IPS DF 4.7 (cell line): Measurements from ENCODE around the gene MRGPRE.

Source experiments
- DNase-seq: peaks from one replicate; pipeline ENCODE4 v3.0.0-alpha.2; 2013; ENCODE audit warnings: low spot score; ENCODE audit errors: extremely low read depth

Gene MRGPRE

DNA sequence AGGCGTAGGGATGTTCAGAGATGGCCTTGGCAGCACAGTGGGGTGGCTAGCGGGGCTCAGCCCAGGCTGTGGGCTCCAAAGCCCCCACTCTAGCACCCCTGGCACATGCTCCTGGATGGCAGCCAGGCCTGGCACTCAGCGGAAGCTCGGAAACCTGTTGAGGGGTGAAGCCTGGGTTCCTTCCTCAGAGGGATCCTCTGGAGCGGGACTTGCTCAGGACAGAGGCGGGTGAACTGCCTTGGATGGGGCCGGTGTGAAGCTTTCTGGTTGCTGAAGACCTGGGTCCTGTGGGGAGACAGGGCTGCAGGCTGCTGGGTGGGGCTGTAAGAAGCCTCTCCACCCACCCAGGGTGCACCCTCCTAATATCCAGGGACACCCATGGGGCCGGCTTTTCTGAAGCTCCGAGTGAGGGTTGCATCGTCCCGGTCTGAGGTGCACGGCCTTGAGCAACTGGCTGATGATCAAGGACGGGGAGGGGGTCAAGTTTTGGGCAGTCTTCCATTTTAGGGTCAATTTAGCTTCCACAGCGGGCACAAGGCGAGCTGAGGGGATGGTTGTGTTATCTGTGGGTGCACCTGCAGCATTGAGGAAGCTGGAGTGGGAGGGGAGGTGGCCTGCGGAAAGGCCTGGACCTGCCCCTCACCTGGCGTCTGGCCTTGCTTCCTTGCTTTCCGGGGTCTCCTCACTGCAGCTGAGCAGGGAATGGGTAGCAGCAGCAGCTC, 5.2 kb downstream of the MRGPRE start:
- DNase-seq, result no peak

GRCh38 chr11:3225826-3226750, 6.1 kb downstream of the MRGPRE start:
- no peak for DNase-seq

GRCh38 chr11:3225159-3225758, 7.0 kb downstream of the MRGPRE start:
- DNase-seq, result no peak

DNA sequence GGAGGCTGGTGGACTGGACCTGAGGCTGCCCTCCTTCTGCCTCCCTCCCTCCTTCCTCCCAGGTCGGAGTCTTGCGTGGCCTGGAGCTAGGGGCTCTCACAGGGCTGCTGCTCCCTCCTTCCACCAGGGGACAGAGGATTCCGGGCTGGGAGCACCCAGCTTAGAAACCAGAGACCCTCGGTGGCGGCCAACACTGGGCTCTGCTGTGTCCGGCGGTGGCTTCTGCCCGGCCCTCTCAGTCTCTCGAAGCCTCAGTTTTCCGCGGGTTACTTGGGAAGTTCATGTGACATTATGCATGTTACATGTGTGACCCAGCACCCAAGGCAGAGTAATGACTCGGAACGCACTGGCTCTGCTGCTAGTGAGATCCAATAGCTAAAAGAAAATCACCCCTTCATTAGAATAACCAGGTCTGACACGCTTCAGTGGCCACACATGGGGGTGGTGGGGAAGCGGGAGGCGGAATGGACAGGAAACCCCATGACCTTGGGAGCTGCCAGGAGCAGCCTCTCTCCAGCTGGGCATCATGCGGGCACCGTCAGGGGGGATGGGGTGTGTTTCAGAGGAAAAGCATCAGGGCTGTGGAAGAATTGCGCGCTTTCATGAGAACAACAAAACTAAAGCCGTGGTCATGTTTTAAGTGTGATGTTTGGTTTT, 7.7 kb downstream of the MRGPRE start:
- DNase-seq, result no peak

DNA sequence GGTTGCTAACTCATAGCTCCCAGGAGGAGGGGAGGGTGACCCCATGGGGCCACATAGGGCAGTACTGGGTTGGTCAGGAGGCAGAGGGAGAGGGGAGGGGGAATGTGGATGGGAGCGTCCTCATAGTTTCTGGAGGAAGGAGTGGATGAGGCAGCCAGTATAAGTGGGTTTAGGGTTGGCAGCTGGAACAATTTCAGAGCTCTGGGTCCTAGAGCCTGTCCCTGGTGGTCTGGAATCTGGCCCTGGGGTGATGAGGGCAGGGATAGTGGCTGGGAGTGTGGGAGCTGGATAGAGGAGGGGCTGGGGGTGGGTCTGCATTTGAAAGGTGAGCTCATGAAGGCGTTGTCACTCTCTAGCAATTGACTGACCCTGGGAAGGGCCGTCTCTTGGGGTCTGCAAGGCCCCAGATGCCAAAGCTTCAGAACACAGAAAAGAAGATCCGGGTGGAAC, 8.3 kb downstream of the MRGPRE start:
- no peak for DNase-seq

DNA sequence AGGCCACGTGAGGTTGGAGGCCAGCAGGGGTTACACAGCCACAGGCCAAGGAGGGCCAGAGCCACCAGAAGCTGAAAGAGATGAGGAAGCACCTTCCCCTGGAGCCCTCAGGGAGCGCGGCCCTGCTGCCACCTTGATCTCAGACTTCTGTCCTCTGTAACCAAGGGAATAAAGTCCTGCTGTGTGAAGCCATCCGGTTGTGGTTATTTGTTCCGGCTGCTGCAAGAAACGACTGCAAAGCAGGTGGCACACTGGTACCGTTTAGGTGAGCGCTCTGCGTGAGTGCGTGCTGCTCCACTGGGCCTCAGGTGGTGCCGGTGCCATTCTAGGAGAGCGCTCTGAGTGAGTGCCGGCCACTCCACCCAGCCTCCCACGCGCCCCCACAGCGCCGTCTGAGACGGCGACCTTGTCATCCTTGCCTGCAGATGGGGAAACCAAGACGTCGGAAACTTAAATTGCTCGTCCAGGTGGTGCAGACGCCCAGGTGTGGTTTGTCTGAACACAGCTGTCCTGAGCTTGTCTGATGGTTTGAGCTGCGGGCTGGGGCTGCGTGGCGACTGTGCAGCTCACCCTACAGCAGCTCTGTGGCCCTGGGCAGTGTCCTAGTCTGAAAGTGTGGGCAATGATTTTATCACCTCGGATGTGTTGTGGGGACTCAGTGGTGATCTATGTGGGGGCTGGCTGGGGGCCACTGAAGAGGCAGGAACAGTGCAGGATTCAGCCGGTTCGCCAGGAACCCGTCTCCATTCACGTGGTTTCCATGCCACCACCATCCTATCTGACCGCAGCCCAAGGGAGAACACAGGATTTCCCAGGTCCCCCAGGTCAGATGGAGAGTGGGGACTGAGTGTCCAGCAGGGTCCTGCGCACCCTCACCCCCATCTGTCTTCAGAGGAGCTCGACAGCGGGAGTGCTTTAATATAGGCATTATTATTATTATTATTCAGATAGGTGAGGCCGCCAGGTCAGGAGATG, 9.0 kb downstream of the MRGPRE start:
- no peak for DNase-seq

- no peak for DNase-seq
These were observed 10.0 kb downstream of the MRGPRE start for GRCh38 chr11:3222003-3222855.

DNA sequence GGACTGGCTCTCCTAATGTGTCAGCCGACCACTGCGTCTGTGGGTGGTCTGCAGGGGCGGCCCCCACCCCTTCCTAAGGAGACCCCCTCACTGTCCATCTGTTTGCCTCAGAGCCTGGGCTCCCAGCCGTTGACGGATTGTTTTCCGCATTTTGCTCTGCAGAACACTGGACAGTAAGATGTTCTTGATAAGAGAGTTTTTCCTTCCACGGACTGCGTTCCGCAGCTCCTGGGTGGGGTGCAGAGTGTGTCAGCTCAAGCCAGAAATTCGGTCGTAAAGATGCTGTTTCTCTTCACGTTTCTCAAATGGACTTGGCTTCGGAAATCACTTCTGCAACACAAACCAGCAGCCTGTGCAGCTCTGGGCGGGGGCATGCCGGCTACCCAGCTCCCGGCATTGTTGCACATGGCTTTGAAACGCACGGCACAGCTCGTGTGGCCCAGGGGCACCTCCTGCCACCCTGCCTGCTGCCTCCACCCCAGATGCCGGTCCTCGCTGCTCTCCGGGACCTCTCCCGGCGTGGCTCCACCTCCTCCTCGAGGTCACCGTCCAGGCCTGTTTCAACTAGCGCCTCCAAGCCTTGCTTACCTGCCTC, 10.7 kb downstream of the MRGPRE start:
- no peak for DNase-seq

- no peak for DNase-seq
These were observed 11.5 kb downstream of the MRGPRE start for GRCh38 chr11:3220521-3221407.

DNA sequence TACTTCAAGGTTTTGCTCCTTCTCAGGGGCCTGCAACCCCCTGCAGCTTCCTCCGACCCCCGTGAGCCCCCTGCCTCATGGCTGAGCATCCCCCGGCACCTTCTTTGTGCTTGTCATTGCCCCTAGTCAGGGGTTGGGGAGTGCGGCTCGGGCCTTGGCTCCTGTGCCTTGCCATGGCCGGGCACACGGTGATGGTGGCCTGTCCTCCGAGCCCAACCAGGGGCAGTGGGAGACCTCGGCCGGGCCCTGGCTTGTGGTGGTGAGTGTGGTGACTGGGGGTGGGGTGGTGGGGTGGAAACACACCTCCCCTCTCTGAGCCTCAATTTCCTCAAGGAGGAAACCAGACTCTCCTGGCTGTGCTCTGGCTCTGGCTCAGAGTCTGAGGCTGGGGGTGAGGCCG, 12.1 kb downstream of the MRGPRE start:
- DNase-seq, result no peak

DNA sequence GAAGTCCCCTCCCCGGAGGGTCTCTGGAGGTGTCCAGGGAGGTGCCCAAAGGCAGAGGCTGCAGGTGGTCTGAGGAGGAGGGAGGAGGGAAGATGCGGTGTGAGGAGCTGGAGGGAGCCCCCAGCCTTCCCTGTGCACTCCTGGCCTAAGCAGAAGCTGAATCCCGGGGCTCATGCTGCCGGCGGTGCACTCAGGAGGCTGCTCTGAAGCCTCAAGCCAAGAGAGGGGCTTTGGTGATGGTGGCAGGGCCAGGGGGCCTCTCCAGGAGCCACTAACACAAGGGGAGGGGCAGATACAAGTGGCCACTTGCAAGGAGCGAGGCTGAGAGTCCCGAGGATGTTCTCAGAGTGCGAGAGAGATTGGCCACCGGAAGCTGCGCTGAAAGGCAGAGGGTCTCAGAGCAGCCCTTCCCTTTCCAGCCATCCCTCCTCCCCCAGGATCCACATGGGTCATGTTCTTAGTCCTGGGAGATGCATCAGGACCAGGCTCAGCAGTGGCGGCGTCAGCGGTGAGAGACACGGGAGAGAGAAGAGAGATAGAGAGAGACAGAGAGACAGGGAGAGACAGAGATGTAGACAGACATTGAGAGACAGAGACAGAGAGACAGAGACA, 12.8 kb downstream of the MRGPRE start:
- DNase-seq, result no peak

DNA sequence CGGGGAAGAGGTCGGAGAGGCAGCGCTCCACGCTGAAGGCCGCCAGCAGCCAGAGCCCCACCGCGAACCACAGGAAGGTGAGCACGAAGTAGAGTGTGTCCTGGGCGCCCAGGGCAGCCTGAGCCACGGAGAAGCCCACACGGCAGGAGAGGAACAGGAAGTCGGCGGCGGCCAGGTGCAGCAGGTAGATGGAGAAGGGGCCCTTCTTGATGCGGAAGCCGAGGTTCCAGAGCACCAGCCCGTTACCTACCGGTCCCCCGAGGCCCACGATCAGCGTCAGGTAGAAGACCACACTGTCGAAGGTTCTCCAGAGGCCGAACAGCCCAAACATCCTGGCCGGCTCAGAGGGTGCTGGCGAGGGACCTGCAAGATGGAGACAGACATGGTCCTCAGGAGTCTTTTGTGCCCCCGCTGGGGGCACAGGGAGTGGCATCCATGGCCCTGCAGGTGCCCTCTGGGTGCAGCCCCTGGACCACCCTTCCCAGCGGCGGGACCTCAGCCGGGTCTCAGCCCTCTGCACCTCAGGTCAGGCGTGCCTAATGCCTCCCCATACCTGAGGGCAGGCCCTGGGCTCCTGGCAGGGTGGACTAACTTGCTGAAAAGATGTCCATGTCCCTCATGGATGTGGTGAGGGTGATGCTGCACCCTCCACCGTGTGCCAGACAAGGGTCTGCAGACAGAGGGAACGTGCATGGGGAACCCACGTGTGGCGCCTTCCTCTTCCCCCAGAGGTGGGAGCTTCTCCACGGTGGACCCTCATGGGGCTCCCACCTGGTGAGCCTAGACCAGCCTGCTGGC, 13.5 kb downstream of the MRGPRE start, which contains the start of gene MRGPRG:
Gene MRGPRG (minus strand): TSS at position 331 of the 798 bp plus-strand sequence. CDS start 0 bp downstream, at position 331.
- no peak for DNase-seq

GRCh38 chr11:3217818-3218482, 14.3 kb downstream of the MRGPRE start:
- no peak for DNase-seq

GRCh38 chr11:3216027-3216525, 16.1 kb downstream of the MRGPRE start:
- DNase-seq, result no peak

DNA sequence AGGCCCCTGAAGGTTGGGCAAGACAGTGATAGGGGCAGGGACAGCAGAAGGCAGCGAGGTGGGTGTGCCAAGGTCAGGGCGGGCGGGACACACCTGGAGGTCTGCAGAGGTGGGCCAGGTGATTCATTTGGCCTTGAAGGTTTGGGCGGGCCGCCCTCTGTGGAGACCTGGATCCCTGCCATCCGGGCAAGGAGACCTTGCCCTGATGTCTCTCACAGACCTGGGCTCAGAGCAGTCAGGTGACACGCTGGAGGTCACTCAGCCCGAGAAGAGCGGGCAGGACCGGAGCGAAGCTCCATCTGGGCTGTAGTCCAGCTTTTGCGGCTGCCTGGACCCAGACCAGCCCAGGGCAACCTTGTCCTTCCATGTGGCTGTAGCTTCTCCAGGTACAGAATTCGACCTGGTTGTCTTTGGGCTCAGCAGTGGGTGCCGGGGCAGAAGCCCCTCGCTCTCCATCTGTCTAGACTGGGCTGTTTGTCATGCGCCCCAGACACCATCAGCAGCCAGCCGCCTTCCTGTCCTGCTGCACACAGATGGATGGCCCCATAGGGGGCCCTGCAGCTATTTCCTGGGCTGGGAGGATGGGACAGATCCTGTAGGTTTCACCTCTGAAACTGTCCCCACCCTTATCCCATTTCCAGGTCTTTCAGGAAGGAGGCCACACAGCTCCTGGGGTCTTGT, 16.7 kb downstream of the MRGPRE start:
- DNase-seq, result no peak

DNA sequence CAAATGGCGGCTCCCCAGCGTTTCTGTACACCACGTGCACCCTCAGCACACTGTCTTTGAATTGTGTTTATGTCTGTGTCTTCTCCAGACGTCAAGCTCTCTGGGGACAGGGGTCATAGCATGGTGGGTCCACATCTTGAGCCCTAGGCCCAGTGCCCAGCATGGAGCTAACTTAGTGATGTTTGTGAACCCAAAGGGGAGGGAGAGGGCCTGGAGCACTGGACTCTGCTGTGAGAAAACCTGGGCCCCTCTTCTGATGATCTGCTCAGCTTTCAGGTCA, 17.9 kb downstream of the MRGPRE start:
- DNase-seq, result no peak
